Stimulated activated CD8-positive, alpha-beta memory T cell treated with anti-CD3 and anti-CD28 coated beads, Interleukin-15, amount 100 ng/mL, for 48 hours (primary cell): ENCODE measurements around the gene NQO2.
A peak's percentile ranks its signal among the peaks of the same experiment; 100 is the strongest.
"Not testable (repeated sequence)": the region's sequence is repeated elsewhere in the genome, so short reads cannot be mapped to it uniquely, and the experiment has no call there.

Source experiments
- DNase-seq, 2 donors: peaks; one replicate each; pipeline ENCODE4 v3.0.0-alpha.2; 2020; ENCODE audit warnings: low read depth in 2 of 2

Gene NQO2

DNA sequence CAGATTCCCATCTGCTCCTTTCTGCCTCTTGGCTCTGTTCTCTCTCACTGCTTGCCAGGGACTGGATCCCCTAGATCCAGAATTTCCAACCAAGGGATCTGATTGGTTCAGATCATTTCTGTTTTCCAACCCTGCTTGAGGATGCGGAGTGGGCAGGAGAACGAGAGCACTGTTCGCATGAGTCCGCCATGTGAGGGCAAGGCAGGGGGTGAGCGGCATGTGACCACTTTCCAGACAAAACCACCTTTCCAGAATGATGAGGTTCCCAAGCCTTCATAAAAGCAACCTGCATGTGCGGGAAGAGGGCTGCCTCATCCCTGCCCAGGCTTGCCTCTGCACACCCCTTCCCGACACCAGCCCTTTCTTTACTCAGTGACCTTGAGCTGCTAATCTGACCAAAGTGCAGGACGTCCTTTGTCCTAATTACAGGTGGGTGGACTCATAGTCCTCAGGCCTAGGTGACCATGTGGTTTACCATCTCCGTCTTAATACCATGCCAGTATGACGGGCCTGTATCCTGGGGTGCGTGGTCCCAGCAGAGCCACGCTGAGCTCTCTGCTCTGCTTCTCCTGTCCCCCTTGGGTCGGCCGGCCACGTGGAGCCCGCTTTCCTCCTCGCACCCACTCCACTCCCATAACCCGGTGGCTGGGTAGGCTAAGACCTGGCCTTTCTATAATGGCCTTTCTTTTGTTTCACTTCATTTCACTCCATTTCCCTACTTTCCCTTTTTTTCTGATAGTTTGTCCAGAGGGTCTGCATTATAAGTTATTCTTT, 14.4 kb downstream of the NQO2 start:
- no peak for DNase-seq

- no peak for DNase-seq
These were observed 15.0 kb downstream of the NQO2 start for GRCh38 chr6:3014675-3015066.

GRCh38 chr6:3015144-3015543, 15.4 kb downstream of the NQO2 start:
- DNase-seq, result no peak

DNA sequence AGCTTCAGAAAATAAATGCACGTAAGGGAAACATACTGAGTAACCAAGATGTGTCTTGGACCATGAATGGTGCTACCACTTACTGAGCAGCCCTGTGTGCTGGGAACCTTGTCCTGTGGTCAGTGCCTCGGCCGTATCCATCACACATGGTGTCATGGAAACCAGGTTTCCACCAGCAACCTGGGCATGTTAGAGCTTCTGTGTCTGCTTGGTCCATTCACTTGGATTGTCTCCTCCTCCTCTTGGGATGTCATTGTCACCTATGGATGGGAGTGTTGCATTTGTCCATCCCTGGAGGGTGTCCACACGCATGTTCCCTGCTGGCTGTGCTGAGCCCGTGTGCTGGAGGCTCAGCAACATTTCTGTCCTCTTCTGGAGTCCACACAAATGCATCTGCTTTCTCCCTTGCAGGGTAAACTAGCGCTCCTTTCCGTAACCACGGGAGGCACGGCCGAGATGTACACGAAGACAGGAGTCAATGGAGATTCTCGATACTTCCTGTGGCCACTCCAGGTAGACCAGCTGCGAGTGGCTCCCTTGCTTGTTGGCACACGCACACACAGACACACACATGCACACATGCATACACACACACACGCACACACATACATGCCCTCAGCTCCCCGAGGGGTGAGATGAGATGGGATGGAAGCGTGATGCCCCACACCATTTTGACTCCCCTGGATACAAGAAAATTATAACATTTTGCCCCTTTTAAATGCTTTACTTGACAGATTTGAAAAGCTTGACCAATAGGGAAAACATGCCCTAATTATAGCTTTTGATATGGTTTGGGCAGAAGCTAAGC, 17.0 kb downstream of the NQO2 start:
- no peak for DNase-seq

DNA sequence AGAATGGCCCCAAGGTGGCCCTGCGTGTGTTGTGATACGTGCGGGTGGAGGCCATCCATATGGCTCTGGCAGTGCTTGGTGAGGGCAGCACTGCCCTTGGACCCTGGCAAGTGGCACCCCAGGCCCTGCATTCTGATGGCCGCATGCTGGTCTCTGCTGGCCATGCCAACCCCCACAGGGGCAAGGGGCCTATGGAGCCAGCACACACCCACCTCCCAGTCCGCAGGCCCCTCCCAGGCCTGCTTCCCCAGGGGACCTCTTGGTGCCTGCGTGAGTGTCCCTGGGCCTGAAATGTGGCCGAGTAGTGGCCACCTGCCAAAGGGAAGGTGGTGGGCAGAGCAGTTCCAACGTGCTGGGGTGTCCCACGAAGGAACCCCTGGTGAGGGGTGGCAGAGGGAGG, 17.6 kb downstream of the NQO2 start:
- DNase-seq, result no peak

GRCh38 chr6:3019065-3019464, 19.4 kb downstream of the NQO2 start:
- no peak for DNase-seq

DNA sequence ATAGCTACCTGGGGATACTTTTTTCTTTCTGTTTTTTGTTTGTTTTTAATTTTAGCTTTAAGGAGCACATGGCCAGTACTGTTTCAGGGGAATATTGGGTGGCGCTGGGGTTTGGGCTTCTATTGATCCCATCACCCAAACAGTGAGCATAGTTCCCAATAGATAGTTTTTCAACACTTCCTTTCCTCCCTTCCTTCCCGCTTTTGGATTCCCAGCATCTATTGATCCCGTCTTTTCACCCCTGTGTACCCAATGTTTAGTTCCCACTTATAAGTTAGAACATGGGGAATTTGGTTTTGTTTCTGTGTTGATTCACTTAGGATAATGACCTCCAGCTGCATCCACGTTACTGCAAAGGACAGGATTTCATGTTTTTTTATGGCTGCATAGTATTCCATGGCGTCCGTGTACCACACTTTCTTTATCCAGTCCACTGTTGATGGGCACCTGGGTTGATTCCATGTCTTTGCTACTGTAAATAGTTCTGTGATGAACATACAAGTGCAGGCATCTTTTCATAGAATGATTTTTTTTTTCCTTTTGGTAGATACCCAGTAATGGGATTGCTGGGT, 20.1 kb downstream of the NQO2 start:
- no peak for DNase-seq

DNA sequence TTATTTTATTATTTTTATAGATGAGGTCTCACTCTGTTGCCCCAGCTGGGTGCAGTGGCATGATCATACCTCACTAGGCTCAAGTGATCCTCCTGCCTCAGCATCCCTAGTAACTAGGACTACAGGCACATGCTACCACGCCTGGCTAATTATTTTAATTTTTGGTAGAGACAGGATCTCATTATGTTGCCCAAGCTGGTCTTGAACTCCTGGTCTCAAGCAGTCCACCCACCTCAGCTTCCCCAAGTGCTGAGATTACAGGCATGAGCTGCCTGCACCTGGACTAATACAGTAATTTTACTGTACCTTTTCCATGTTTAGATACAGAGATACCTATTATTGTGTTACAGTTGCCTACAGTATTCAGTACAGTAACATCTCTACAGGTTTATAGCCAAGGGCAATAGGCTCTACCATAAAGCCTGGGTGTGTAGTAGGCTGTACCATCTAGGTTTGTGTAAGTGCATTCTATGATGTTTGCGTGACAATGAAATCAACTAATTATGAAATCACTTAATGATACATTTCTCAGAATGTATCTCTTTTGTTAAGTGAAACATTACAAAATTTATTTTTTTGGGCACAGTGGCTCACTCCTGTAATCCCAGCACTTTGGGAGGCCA, 21.4 kb downstream of the NQO2 start:
- DNase-seq, result not testable (repeated sequence)

- DNase-seq, result no peak
These were observed 23.3 kb downstream of the NQO2 start for GRCh38 chr6:3022765-3023662.

DNA sequence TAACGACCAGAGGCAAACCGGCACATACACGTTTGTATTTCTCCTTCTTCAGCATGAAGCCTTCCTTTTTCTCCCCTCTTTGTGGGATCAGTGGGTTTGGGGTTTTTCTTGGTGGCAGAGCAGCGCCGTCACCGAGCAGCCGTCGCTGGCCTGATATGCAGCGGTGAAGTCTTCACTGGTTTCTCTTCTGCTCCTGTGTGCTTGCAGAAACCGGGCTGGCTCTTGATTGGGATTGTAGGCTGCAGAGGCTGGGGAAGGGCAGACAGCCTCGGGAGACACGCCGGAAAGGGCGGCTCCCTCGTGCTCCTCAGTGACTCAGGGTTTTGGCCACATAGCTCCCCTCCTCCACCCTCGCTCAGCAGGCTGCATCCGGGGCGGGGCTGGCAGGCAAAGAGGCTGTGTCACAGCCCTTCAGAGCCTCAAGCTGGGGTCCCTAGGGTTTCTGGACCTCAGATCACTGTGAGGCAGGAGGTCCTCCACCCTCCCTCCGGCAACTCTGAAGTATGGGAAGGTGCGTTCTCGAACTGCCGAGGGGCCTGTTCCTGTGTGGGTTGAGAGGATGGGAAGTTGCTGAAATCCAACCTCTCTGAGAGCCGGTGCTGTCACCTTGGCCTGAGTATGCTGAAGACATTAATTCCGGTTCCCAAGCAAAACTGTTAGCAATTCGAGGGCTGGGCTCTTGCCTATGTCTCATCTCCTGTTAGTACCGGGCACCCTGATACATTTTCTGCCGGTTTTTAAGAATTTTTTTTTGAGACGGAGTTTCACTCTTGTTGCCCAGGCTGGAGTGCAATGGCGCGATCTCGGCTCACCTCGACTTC, 24.2 kb downstream of the NQO2 start:
- peak; percentile 84 to 87 for DNase-seq

DNA sequence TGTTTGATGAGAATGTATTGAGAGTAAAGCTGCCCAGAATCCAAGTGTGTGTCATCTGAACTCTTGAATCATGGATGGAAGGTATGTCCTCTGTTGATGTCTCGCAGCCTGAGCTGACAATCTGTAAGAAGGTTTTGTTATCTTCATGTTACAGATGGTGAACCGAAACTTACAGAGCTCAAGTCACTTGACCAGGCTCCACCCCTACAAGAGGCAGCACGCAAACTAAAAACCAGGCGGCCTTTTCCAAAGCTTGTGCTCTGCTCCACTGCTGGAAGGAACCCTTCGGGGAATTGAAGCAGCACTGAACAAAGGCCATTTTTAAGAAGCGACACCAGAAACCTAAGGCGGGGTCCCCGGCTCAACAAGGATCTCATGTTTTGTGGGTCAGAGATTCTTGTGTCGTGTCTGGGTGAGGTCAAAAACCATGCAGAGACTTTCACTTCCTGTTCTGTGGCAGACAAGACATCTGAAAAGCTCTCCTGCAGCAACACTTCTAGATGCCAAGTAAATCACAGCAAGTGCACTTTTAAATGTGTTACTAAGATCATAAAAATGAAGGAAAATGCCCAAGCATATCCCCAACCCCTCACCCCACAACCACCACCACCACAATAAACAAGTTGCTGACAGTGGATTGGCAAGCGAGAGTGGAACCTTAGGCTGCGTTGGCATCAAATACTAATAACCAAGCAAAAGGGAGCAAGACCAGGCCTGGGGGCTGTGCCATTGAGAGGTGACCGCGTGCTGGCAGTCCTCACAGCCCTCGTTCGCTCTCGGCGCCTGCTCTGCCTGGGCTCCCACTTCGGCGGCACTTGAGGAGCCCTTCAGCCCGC, 27.3 kb downstream of the NQO2 start:
- DNase-seq, result peak in 1 of 2 donors; percentile 18

DNA sequence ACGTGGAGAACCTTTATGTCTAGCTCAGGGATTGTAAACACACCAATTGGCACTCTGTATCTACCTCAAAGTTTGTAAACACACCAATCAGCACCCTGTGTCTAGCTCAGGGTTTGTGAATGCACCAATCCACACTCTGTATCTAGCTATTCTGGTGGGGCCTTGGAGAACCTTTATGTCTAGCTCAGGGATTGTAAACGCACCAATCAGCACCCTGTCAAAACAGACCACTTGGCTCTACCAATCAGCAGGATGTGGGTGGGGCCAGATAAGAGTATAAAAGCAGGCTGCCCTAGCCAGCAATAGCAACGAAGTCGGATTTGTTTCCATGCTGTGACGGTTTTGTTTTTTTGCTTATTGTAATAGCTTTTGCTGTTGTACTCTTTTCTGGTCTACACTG, 28.5 kb downstream of the NQO2 start:
- DNase-seq, result not testable (repeated sequence)

DNA sequence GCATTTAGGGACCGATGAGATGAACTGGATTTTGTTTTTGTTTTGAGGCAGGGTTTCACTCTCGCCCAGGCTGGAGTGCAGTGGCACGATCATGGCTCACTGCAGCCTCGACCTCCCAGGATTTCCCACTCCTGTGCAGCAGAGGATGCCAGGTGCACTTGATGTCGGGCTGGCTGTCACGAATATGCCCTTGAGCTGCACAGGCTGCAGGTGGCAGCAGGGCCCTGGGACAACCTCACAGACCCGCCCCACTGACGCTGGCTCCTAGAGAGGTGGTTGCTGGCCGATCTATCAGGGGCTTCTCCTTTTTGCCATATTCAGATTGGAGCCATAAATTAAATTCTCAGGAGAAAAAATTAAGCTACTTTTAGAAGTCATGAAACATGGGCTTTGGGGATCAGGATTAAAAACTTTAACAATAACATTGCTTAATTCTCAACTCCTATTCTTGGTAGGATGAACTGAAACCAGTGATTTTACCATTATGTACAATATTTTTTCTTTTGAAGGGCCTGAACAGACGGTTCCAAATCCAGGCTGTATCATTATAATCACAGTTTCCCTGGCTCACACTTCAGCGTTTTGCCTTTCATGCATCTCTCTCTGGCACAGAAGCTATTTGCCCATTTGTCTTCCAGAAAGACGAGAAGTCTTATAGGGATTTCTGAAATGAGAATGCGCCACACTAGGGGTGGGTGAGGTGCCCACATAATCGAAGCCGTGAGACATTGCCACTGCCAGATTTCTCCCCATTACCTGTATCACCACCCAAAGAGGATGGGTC, 32.4 kb downstream of the NQO2 start:
- DNase-seq, result no peak

DNA sequence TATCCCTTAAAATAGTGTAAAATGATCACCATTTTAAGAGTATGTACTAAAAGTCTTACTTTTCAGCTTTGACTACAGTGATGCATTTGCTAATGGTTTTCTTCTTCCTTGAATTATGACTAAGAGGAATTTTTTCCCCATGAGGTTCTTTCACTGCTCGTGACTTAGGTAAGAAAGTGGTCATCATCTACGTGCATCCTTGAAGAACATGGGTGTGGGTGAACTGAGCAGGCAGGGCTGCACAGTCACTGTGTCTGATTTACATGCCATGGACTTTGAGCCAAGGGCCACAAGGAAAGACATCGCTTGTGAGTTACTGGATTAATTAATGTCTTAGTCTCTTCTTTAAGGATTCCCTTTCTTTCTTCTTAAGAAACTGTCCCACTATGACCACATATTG, 33.3 kb downstream of the NQO2 start:
- no peak for DNase-seq

- no peak for DNase-seq
These were observed 34.0 kb downstream of the NQO2 start for GRCh38 chr6:3033652-3034051.

DNA sequence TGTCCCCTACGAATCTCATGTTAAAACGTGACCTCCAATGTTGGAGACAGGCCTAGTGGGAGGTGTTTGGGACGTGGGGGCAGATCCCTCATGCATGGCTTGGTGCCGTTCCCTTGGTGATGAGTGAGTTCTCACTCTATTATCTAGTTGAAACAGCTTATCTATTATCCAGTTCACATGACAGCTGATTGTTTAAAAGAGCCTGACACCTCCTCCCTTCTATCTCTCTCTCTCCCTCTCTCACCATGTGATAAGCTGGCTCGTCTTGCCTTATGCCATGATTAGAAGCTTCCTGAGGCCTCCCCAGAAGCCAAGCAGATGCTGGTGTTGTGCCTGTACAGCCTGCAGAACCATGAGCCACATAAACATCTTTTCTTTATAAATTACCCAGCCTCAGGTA, 35.7 kb downstream of the NQO2 start:
- DNase-seq, result no peak

- no peak for DNase-seq
These were observed 37.4 kb downstream of the NQO2 start for GRCh38 chr6:3036861-3037637.
